Testis (tissue), 2 donors: ENCODE results near the gene TMOD3.

ENCODE experiments used
- CTCF ChIP-seq, 3 experiments: fragments of 450-650 bp in 2 of 3; fragments of 200-600 bp in 1 of 3; sonication (generic) in 1 of 3; IDR thresholded peaks; one replicate each; pipeline ENCODE4 v1.5.1; 2016 to 2019; ENCODE audit warnings: antibody characterized with exemption in 3 of 3, mild to moderate bottlenecking in 2 of 3, moderate library complexity in 1 of 3
- POLR2A ChIP-seq: fragments of 450-650 bp; IDR thresholded peaks from one replicate; pipeline ENCODE4 v1.6.1; 2017; ENCODE audit warnings: antibody characterized with exemption, mild to moderate bottlenecking, moderate library complexity

GRCh38 chr15:51796847-51797401 lies 32.5 kb upstream of the TMOD3 start:
- no peak for TF ChIP-seq CTCF (IDR thresholded peaks at IDR 0.05)
- TF ChIP-seq POLR2A = no peak
